Measurements from ENCODE around the gene UBE3A.

The UBE3A gene

GRCh38 chr15:25401501-25401900 is 37.3 kb downstream of the UBE3A start:
- DNase-seq = no peak

DNA sequence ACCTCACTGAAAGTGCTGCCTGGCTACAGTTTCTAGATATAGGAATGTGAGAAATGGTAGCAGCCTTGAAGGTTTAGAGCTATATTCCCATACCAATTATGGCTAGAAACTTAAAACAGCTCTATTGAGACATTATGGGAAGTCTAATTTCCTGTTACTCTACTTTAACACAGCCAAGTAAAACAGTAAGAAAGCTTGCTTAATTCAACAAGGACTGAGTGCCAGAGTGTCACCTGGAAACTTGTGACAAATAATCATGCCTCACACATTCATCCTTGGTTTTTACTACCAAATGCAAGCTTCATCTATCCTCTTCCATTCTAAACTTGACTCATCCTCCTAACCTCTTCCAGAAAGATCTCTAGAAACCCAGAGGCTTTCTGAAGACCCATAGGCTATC is 41.7 kb downstream of the UBE3A start:
- no peak for DNase-seq

GRCh38 chr15:25394898-25395297 is 43.9 kb downstream of the UBE3A start:
- no peak for DNase-seq

- no peak for DNase-seq
Measured at GRCh38 chr15:25392806-25393205, 46.0 kb downstream of the UBE3A start.

DNA sequence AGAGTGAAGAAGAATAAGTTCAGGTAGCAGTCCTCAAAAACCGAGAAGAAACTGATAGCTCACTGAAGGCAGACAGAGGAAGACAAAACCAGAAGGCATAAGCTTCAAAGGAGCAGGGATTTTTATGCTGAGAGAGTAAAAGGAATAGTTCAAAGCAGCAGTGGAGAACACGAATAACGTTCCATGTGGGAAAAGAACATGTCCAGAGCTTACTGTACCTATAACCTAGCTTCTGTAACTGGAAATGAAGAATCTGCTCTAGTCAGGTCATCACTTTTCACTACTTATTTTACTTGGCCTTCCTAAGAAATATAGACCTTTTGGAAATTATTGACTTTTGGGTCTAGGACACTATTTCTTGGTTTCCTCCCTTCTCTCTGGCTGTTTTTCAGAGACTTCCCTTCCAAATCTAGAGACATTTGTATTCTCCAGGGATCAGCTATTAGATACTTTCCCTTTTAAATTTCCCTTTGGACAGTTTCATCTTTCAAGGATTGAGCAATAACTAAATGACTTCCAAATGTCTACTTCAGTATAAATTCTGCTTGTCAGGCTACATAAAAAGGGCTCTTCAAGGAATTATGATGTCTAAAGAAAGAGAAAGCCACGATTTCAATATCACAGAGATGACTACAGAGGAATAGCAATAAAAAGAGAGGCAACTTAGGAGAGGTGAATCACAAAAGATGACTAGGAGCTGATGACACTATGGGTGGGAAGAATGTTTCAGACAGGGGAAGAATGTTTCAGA is 46.7 kb downstream of the UBE3A start:
- DNase-seq = no peak

DNA sequence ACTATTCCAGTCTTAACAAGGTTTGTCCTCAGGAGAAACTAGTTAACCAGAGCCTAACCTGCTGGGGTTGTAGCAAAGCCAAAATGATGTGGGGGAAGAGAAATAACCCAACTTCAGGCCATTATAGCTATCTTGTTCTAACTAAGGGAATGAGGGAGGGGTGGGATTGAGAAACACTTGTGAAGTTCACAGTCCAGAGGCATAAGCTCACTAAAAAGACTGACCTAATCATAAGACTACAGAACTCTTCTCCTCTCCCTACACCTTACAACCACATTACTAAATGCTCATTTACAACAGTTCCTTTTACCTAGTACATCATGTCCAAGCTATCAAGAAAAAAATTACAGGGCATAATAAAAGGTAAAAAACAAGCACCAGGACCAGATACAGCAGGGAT is 52.8 kb downstream of the UBE3A start:
- DNase-seq = no peak

- no peak for DNase-seq
Measured at GRCh38 chr15:25381579-25381978, 57.2 kb downstream of the UBE3A start.

GRCh38 chr15:25378501-25378901 is 60.3 kb downstream of the UBE3A start:
- DNase-seq = no peak

GRCh38 chr15:25375557-25375956 is 63.3 kb downstream of the UBE3A start:
- DNase-seq = no peak

DNA sequence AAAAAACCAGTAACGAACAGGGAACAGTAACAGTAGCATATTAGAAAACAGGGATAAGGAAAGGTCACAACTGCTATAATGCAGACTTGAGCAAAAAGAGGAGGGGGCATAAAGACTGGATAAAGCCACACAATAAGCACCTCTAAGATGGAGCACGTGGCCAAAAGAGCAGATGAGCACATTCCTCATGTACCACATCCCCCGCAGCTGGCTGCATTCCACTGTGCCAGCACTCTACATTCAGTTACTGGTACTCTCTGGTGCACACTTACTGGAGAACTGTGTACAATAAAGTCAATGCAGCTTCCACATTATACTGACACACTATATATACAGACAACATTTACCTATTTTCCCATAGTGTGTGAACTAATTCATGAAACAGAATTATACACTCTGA is 64.7 kb downstream of the UBE3A start:
- DNase-seq = no peak

DNA sequence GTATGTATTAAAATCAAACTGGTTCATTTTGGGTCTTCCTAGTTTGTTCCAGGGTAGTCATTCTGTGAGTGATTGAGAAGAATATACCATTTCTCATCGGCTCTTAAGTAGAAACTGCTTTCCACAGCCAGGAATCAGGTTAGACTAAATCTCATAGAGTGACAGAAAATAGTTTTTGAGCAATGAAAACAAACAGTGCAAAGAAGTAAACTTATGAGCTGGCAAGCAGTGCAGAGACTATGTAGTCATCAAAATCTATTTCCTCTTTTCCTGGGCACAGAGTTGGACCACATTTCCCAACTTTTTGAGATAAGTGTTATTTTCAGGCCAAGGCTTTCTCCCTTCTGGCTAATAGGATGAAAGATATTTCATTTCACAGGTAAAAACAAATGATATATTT is 66.5 kb downstream of the UBE3A start:
- DNase-seq = no peak

GRCh38 chr15:25368850-25369249 is 70.0 kb downstream of the UBE3A start:
- DNase-seq = no peak

GRCh38 chr15:25366058-25366457 is 72.8 kb downstream of the UBE3A start:
- DNase-seq = no peak

DNA sequence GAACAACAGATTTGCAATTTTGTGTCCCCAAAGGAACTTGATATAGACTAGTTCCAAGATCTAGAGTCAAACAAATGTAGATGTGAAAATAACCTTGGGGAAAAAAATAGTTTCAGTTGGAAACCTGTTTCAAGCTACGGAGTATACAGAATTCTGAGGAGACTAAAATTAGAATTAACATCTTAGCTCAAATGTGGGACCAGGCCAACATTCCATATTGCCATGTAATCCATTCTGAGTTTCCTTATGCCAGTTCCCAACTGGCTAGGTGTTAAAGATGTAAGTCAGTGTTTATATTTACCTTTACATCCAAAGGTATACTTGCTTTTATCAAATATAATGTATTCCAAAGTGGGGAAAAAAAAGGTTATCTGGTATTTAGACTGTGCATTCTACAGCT is 76.3 kb downstream of the UBE3A start:
- DNase-seq = no peak

GRCh38 chr15:25347707-25348106 is 91.1 kb downstream of the UBE3A start:
- DNase-seq = no peak

- no peak for DNase-seq
Measured at GRCh38 chr15:25346371-25346770, 92.5 kb downstream of the UBE3A start.

- DNase-seq = no peak
Measured at GRCh38 chr15:25345943-25346342, 92.9 kb downstream of the UBE3A start.

DNA sequence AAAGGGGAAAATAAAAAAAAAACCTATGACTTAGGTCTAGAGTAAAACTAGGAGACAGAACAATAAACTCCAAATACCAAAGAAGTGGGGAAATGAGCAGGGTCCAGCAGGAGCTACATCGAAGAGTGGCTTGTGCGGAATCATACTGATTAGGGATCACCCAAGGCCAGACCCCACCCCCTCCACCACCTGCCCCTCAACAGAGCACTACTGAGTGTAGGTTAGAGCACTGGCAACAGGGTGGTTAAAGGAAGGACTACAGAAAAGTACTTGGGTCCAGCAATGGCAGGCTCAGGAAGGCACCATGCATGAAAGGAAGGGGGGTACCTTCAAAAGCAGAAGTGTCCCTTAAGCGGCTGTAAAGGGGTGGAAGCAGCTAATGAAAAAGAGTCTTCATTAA is 96.2 kb downstream of the UBE3A start:
- no peak for DNase-seq

- DNase-seq = no peak
Measured at GRCh38 chr15:25339431-25339830, 99.4 kb downstream of the UBE3A start.

DNA sequence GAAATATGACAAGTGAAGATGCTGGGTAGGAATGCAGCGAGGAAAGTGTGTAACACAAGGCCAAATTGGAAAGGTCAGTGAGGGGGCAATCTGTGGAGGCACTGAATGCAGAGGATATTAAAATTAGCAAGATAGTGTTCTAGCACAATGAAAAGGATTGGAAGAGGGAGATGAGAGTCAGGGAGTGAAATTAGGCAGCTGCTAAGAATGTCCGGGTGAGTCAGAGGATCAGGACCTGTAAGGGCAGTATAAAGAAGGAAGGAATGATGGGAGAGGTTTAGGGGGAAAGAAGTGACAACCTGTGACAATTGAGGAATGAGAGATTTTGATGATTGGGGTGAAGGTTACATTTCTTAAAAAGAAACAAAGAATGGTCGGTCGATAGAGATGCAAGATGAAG is 103.5 kb downstream of the UBE3A start:
- no peak for DNase-seq

- DNase-seq = no peak
Measured at GRCh38 chr15:25333049-25333448, 105.8 kb downstream of the UBE3A start.

DNA sequence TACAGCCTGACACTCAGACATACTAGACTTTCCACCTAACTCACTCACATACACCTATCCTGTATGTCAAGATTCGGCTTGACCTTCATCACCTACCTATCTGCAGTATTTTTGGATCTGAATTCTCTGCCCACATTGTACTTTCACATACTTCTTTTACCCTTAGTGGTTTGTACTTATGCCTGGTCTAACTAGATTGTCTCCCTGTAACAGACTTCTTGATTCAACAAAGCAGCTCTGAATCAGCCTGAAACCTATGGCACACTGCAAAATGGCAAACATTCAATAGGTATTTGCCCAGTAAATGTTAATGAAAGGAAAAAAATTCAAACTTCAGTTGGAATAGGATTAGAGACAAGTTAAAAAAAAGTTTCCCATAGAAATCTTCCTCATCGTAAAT is 106.5 kb downstream of the UBE3A start:
- DNase-seq = no peak

DNA sequence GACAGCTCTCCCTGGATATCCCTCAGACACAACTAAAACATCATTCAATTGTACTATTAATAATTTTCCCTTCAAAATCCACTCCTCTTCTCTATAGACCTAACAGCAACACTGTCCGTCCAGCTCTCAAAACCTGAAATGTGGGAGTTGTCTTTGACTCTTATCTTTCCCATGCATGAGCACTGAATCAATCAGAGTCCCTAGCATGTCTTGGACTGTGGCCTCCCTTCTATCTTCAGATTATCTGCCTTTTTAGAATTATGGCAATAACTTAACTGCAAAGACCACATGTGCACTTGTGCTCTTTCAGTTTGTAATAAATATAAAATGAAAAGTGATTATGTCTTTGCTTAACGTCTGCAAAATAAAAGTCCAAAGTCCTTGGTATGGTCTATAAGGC is 107.0 kb downstream of the UBE3A start:
- no peak for DNase-seq

- DNase-seq = no peak
Measured at GRCh38 chr15:25331404-25331803, 107.4 kb downstream of the UBE3A start.

DNA sequence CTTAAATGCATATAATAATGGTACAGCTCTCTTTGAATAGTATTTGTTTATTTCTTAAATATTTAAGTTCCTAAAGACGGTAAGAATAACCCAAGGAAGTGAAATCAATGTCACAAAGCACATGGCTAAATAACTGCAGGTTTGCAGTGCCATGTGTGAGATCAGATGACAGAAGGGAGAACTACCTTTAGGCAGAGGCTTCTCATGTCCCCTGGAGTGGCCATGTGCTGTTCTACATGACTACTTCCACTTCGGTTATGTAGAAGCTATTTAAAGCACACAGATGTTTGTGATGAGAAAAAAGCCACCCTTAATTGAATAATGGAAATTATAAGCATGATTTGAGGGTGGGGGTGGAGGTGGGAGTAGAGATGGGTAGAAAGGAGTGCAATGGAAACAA is 109.1 kb downstream of the UBE3A start:
- DNase-seq = no peak

GRCh38 chr15:25327686-25328085 is 111.1 kb downstream of the UBE3A start:
- DNase-seq = no peak

Data from CD4-positive, alpha-beta T cell treated with Interleukin-10 for 1 hour (primary cell).